Measurements from ENCODE around the gene C16orf89.
"Not testable (repeated sequence)": the region's sequence is repeated elsewhere in the genome, so short reads cannot be mapped to it uniquely, and the experiment has no call there.

The C16orf89 gene

DNA sequence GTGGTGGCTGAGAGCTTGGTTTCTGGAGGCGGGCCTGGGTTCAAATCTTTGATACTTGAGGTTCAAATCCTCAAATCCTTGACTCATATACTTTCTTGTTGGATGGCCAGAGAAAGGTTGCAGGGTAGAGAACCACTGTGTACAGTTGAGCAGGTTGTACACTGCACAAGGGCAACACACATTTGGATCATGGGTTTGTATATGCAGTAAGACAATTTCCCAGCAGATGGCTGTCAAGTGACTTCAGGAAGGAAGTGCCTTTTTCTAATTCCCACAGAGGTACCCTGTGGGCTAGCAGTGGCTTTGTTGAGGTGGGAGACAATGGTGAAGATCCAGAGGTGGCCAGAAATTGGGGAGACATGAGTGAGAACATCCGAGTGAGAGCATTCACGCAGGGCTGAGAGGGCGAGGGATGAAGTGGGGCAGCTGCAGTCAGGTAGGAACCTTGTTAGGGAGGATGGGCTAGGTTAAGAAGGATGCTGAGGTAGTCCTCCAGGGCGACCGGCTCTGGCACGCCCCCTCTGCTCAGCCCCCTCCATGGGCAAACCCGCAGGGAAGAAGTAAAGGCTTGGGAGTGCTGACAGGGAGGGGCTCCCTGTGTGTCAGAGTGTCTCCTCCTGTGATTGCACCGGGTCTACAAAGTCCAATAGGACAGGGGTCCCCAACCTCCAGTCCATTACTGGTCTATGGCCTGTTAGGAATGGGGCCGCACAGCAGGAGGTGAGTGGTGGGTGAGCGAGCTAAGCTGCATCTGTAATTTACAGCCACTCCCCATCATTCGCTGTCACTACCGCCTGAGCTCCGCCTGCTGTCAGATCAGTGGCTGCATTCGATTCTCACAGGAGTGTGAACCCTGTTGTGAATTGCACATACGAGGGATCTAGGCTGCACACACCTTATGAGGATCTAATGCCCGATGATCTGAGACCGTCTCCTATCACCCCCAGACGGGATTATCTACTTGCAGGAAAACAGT lies 2.7 kb downstream of the C16orf89 start:
- no peak for FAIRE-seq
- no peak for DNase-seq (ENCODE audit: low spot score)

- DNase-seq (ENCODE audit: low spot score) (no peak), FAIRE-seq (no peak)
Measured at GRCh38 chr16:5062051-5062450, 3.7 kb downstream of the C16orf89 start.

DNA sequence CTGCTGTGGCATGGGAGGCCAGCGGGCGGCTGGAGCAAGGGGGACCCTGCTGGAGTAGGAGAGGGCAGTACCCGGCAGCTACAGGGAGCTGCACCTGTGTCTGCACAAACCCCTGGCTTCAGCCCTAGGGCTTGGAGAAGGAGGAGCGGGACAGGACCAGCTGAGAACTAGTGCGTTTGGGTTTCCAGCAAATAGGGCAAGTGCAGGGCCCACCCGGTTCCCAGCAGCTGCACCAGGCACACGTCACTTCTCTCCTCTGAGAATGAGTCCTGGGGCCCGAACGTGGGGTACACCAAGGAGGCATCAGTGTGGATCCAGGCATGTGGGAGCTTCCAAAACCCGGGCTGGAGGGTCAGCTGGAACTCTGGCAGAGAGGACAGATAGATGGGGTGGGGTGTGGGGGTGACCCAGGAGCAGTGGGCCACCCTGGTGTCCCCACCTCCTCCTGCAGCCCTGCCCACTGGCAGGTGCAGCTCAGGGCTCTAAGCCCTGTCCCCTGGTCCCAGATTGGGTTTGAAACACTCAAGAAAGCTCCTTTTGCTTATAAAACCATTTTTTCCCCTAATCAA lies 5.6 kb downstream of the C16orf89 start:
- FAIRE-seq (no peak), DNase-seq (ENCODE audit: low spot score) (no peak)

GRCh38 chr16:5059386-5060072 lies 6.2 kb downstream of the C16orf89 start:
- FAIRE-seq (no peak), DNase-seq (ENCODE audit: low spot score) (no peak)

DNA sequence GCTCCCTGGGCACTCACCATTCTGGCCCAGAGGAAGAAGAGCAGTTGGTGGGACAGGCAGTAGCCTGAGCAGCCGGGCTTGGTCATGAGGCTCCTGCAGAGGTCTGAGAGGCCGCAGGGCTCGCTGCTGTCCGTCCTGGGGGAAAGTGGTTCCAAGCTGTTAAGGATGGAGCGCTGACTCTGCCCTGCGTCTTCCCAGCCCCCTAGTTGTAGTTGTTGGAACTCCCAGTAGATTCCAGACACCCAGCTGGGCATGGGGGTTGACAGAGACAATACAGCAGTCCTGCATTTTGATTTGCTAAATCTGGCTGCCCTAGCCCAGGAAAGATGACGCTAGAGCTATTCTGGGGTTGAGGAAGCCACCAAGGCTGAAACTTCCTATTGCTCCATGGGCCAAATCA lies 7.3 kb downstream of the C16orf89 start:
- DNase-seq (ENCODE audit: low spot score) (no peak), FAIRE-seq (no peak)

DNA sequence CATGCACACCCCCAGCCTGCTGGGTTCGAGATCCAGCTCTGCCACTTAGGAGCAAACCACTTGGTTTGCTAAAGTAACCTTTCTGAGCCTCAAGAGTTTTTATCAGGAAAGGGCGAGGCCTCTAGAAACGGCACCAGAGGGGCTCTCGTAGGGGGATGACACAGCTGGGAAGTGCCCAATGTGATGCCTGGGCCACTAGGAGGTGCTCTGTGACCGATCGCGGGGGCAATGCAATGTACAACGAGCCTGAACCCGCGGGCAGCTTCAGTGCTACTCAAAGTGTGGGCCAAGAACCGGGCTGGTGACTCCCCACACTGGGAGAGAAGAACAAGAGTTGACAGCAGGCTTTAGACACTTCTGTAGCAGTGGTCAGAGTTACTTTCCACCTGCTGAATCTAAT lies 9.4 kb downstream of the C16orf89 start:
- no peak for FAIRE-seq
- no peak for DNase-seq (ENCODE audit: low spot score)

- FAIRE-seq (no peak), DNase-seq (ENCODE audit: low spot score) (no peak)
Measured at GRCh38 chr16:5054876-5055865, 10.6 kb downstream of the C16orf89 start.

DNA sequence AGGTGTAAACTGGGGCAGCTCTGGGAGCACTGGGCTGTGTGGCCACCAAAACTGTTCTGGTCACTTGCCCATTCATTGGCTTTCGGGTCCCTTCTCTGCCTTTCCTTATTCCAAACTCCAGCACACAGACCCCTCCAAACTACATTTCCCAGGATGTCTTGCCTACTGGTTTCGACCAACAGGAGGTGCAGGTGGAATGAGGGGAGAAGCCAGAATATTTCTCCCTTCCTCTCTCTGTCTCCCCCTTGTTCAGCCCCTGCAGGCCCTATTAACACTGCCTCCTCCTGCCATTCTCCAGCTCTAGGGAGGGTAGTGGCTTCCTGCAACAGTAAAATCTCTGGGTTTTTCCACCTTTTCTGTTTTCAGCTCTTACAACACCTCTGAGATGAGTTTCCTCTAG lies 18.8 kb downstream of the C16orf89 start:
- DNase-seq (ENCODE audit: low spot score): no peak
- FAIRE-seq: no peak

DNA sequence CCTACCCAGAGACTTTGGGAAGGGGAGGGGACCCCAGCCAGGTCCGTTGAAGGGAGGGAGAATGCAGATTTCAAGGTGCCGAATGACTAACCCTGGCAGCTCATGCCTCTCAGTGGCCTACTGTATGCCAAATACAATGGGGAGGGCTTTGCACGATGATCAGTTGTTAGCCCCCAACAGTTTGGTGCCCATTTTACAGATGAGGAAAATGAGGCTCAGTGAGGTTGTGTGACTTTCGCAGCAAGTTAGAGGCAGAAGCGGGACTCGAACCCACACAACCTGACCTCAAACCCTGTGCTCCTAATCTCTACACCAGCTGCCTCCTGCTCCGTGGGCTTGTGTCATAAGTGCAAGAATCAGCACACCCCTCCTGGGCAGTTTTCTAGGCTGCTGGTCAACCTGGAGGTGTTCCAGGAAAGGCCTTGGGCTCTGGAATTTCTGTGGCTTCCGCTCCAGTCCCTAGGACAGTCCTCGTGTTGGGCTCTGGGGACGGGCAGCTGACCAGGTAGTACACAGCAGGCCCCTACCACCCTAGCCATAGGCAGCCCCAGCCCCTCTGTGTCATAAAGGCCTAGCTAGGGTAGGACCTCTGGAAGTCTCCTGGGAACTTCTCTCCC lies 20.1 kb downstream of the C16orf89 start:
- DNase-seq (ENCODE audit: low spot score): no peak
- no peak for FAIRE-seq

DNA sequence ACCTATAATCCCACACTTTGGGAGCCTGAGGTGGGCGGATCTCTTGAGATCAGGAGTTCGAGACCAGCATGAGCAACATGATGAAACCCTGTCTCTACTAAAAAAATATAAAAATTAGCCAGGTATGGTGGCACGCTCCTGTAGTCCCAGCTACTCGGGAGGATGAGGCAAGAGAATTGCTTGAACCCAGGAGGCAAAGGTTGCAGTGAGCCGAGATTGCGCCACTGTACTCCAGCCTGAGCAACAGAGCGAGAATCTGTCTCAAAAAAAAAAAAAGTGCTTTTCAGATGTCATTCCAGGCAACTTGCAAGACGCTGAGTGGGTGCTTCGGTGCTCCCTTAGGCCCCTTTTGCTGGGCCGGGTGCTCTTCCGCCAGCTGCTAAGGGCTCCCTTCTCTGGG lies 21.2 kb downstream of the C16orf89 start:
- DNase-seq (ENCODE audit: low spot score); FAIRE-seq: not testable (repeated sequence)

DNA sequence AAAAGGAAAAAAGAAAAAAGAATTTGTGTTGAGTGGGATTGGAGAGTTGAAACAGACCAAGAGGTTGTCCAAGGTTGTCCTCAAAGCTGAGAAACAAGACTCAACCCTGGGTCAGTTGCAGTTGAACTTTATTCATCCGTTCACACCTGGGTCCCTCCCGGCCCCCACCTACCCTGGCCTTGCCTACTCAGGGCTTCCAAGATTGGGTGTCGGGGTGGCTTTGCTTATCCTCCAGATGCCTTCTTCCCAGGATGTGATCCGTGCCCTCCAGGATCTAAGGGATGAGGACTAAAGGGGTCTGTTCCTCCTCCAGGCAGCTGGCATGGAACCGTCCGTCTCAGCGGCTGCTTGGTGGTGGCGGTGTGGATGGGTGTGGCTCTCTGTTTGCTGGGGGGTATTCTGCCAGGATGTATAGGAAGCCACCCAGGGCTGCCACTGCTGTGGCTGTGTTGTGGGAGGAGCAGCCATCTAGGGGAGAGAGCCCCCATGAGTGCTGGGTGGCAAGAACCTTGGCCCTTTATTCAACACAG lies 21.7 kb downstream of the C16orf89 start:
- DNase-seq (ENCODE audit: low spot score) (no peak), FAIRE-seq (no peak)

GRCh38 chr16:5042574-5043171 lies 23.1 kb downstream of the C16orf89 start:
- DNase-seq (ENCODE audit: low spot score) (peak; percentile 62), FAIRE-seq (no peak)

- FAIRE-seq: peak; percentile 69
- DNase-seq (ENCODE audit: low spot score): peak; percentile 84
Measured at GRCh38 chr16:5041600-5042133, 24.1 kb downstream of the C16orf89 start.

- DNase-seq (ENCODE audit: low spot score) (no peak), FAIRE-seq (no peak)
Measured at GRCh38 chr16:5040451-5040850, 25.3 kb downstream of the C16orf89 start.

GRCh38 chr16:5036228-5037156 lies 29.3 kb downstream of the C16orf89 start:
- FAIRE-seq (no peak), DNase-seq (ENCODE audit: low spot score) (no peak)

GRCh38 chr16:5035909-5036227 lies 29.9 kb downstream of the C16orf89 start:
- DNase-seq (ENCODE audit: low spot score) (no peak), FAIRE-seq (no peak)

GRCh38 chr16:5034167-5034523 lies 31.6 kb downstream of the C16orf89 start:
- FAIRE-seq (no peak), DNase-seq (ENCODE audit: low spot score) (no peak)

DNA sequence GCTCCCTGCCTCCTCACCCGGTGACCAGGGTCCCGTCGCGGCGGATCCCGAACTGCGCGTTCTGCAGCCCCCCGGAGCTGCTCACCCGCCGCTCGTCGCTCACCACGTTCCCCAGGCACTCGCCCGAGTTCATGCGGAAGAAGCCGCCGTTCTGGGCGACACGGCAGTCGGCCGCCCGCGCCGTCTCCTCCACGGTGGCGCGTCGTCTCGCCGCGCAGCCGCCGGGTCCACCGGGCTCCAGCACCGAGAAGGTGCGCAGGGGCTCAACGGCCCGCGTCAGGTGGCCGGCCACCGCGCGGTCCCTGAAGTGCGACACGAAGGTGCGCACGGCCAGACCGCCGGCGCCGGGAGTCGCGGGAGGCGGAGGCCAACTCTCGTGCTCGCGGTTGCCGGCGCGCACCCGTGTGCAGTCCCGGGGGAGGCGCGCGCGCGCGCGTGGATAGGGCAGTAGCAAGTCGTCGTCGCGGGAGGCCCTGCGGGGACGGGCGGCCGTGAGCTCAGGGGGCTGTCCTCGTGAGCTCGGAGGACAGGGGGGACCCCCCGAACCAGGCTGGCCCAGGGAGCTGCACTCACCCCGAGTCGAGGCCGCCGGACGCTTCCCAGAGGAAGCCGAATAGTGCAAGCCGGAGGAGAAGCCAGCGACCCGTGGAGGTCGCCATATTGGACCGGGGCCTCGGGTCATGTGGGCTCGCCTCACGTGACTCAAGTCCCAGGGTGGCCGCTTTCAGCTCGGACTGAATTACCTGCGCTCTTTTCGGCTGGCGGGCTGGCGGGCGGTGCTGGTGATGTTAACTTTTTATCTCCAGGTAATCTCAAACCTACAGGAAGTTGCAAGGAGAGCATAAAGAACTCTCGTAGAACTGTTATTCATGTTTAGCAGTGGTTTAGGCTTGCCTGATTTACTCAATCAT lies 32.2 kb downstream of the C16orf89 start, which contains the start of gene NAGPA:
NAGPA (minus strand) TSS at position 680 of the 911 bp plus-strand sequence; CDS start at position 659, 21 bp downstream.
- DNase-seq (ENCODE audit: low spot score) (peak; percentile 91), FAIRE-seq (peak; percentile 74)

Measured in urothelium cell line (cell line).